PC-3 (cell line): ENCODE results near the gene RASA2. TPM values are rescaled to one million over a fixed set of nuclear protein-coding genes. Genes with fewer than 3 reads are reported as not detected.
A peak's percentile ranks its signal among the peaks of the same experiment; 100 is the strongest.

Experiments
- ATAC-seq: fragments of 200-7000 bp; cut with Tn5 transposase; 2 replicates; pipeline ENCODE4 v1.9.1; 2020; ENCODE audit warnings: mild to moderate bottlenecking, moderate library complexity
- BruUV-seq: library from RNA; stranded (reverse); fragments of 400-500 nt; replicated peaks from 2 replicates; lab custom pipeline; 2021; lab: Mats Ljungman, UMichigan
- CTCF ChIA-PET: fragments of 300-600 bp; sonication (Branson Sonifier 250); formaldehyde crosslinking; loops from one replicate; lab custom pipeline; 2022; ENCODE audit warnings: antibody characterized with exemption; lab: Charles Lee
- POLR2A ChIA-PET: fragments of 300-600 bp; sonication (Branson Sonifier 250); formaldehyde crosslinking; loops from one replicate; lab custom pipeline; 2022; ENCODE audit warnings: antibody characterized with exemption; ENCODE audit not compliant: unreplicated experiment; lab: Charles Lee
- DNase-seq: peaks from one replicate; pipeline ENCODE4 v3.0.0-alpha.2; 2015
- H2AFZ ChIP-seq: fragments of 300-600 bp; sonication (generic); 2 replicates; pipeline ENCODE4 v1.6.0; 2016; ENCODE audit warnings: antibody characterized with exemption, low read length
- H3F3A ChIP-seq: fragments of 300-600 bp; sonication (generic); one replicate; pipeline ENCODE4 v1.6.0; 2017; ENCODE audit warnings: antibody characterized with exemption, low read length, control low read depth, mild to moderate bottlenecking; ENCODE audit not compliant: unreplicated experiment
- H3K27ac ChIP-seq: fragments of 300-600 bp; sonication (generic); 2 replicates; pipeline ENCODE4 v1.5.1; 2016; ENCODE audit warnings: mild to moderate bottlenecking, low read length
- H3K27me3 ChIP-seq: fragments of 300-600 bp; sonication (generic); 2 replicates; pipeline ENCODE4 v1.6.1; 2016; ENCODE audit warnings: low read length, mixed read lengths
- H3K36me3 ChIP-seq: fragments of 300-600 bp; sonication (generic); 2 replicates; pipeline ENCODE4 v1.6.1; 2016; ENCODE audit warnings: low read depth, mixed run types, low read length, mixed read lengths
- H3K4me1 ChIP-seq: fragments of 300-600 bp; sonication (generic); 2 replicates; pipeline ENCODE4 v1.5.1; 2016; ENCODE audit warnings: low read length; ENCODE audit not compliant: insufficient read depth
- H3K4me2 ChIP-seq: fragments of 300-600 bp; sonication (generic); 2 replicates; pipeline ENCODE4 v1.6.0; 2016; ENCODE audit warnings: low read length
- H3K4me3 ChIP-seq: fragments of 300-600 bp; sonication (generic); 2 replicates; pipeline ENCODE4 v1.5.1; 2016; ENCODE audit warnings: mild to moderate bottlenecking, low read length, mixed read lengths
- H3K79me2 ChIP-seq: fragments of 300-600 bp; sonication (generic); 2 replicates; pipeline ENCODE4 v1.6.1; 2017; ENCODE audit warnings: low read length, mixed read lengths
- H3K9ac ChIP-seq: fragments of 300-600 bp; sonication (generic); 2 replicates; pipeline ENCODE4 v1.6.0; 2016; ENCODE audit warnings: mild to moderate bottlenecking, low read length
- H3K9me2 ChIP-seq: fragments of 300-600 bp; sonication (generic); replicated peaks from 2 replicates; pipeline ENCODE4 v1.6.1; 2016; ENCODE audit warnings: mixed run types, low read length, mixed read lengths
- H3K9me3 ChIP-seq: fragments of 300-600 bp; sonication (generic); 2 replicates; pipeline ENCODE4 v1.6.1; 2016; ENCODE audit warnings: low read length, mixed read lengths
- H4K20me1 ChIP-seq: fragments of 300-600 bp; sonication (generic); 2 replicates; pipeline ENCODE4 v1.6.1; 2016; ENCODE audit warnings: low read length, mixed read lengths
- EZH2 ChIP-seq: fragments of 300-600 bp; sonication (generic); IDR thresholded peaks from one replicate; pipeline ENCODE4 v1.6.1; 2017; ENCODE audit warnings: antibody characterized with exemption, mild to moderate bottlenecking, low read length; ENCODE audit not compliant: unreplicated experiment
- EZH2phosphoT487 ChIP-seq: fragments of 300-600 bp; sonication (generic); IDR thresholded peaks from 2 replicates; pipeline ENCODE4 v1.6.1; 2018; ENCODE audit warnings: mild to moderate bottlenecking, antibody characterized with exemption, low read length, borderline replicate concordance
- intact Hi-C: fragments of 100-400 bp; cut with micrococcal nuclease; formaldehyde crosslinking; loops from 2 replicates; pipeline ENCODE4 v1.9.0; 2023
- total RNA-seq: library from RNA; depleted of rRNA; stranded (reverse); fragments of >200 nt; gene quantifications from 2 replicates; pipeline ENCODE4 v1.2.3, GENCODE V29; 2014
- TF ChIP-seq, protein P1 (sequence below): fragments of 300-600 bp; sonication (generic); conservative IDR thresholded peaks from 2 replicates; pipeline ENCODE4 v1.5.1; 2017; ENCODE audit warnings: antibody characterized with exemption, low read depth, mild to moderate bottlenecking, low read length

Gene RASA2
- total RNA-seq, 1 experiment from 2014 or later = 3.7 TPM

DNA sequence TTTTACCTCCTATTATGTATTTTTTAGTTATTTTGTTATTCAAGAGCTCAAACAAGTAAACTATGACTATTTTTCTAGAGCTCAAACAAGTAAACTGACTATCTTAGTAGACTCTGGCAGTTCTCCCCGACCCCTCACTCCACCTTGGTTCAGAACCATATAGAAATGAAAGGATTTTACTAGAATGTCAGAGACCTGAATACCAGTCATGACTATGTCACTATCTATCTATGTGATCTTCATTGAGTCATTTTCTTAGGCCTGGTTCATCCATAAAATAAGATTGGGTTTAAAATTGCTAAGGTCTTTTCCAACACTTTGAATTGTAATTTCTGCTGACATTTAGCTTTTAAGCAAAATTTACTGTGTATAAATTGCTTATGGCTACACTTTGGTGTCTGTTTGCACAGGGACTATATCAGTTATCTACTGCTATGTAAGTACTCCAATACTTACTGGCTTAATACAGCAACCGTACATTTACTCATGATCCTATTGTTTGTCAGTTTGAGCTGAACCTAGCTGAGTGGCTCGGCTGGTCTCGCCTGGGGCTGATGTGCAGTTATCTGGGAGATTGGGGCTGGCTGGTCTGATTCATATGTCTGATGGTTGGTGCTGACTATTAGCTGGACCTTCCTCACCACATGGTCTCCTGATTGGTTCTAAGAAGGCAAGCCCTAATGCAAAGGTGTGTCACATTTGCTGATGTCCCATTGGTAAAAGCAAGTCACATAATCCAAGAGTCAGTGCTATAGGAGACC is 37.0 kb downstream of the RASA2 start:
- Histone ChIP-seq H3K4me3 (no peak overlapping the region), H3K79me2 (no peaks in the 10 kb centered on the region), H2AFZ (no peak overlapping the region), H3K27ac (no peak overlapping the region), H3K27me3 (no peaks in the 10 kb centered on the region), H3K9ac (no peak overlapping the region), H3K9me2 (no peaks in the 10 kb centered on the region), H3K4me1 (0 out of 2 replicates have a peak, but pooled peaks cover 5% of the 10 kb centered on the region), H3K36me3 (no peaks in the 10 kb centered on the region), H4K20me1 (no peaks in the 10 kb centered on the region), H3K9me3 (no peaks in the 10 kb centered on the region), H3K4me2 (no peak overlapping the region), H3F3A (no peaks in the 10 kb centered on the region)
- intact Hi-C loops = no loop called here
- BruUV-seq = no TSS peak
- peak; percentile 43 for DNase-seq
- TF ChIP-seq, protein P1, sequence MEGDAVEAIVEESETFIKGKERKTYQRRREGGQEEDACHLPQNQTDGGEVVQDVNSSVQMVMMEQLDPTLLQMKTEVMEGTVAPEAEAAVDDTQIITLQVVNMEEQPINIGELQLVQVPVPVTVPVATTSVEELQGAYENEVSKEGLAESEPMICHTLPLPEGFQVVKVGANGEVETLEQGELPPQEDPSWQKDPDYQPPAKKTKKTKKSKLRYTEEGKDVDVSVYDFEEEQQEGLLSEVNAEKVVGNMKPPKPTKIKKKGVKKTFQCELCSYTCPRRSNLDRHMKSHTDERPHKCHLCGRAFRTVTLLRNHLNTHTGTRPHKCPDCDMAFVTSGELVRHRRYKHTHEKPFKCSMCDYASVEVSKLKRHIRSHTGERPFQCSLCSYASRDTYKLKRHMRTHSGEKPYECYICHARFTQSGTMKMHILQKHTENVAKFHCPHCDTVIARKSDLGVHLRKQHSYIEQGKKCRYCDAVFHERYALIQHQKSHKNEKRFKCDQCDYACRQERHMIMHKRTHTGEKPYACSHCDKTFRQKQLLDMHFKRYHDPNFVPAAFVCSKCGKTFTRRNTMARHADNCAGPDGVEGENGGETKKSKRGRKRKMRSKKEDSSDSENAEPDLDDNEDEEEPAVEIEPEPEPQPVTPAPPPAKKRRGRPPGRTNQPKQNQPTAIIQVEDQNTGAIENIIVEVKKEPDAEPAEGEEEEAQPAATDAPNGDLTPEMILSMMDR = no peak
- TF ChIP-seq EZH2 (no peak), EZH2phosphoT487 (no peak)
- CTCF ChIA-PET = no interaction called here
- POLR2A ChIA-PET = no interaction called here
- ATAC-seq = no peak

DNA sequence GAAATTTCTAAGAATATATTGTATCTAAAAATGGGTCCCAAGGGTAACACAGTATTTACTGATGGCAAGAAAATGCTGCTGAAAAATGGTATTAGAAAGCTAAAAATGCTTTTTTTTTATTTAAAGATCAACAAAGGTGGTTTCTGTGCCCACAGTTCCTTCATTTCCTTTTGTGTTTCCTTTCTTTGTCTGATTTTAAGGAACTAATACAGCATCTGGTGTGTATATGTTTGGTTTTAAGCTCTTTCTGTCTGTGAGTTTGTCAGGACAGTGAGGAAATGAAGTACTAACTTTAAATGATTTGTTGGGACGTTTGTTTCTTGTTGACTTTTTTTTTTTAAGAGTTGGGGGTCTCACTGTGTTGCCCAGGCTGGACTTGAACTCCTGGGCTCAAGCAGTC is 38.2 kb downstream of the RASA2 start:
- ATAC-seq = no peak
- no peaks in the 10 kb centered on the region for H3K27me3 ChIP-seq
- H4K20me1 ChIP-seq = no peaks in the 10 kb centered on the region
- H3F3A ChIP-seq = no peaks in the 10 kb centered on the region
- no peak overlapping the region for H3K4me3 ChIP-seq
- no peak overlapping the region for H3K27ac ChIP-seq
- no peaks in the 10 kb centered on the region for H3K36me3 ChIP-seq
- no peaks in the 10 kb centered on the region for H3K9me3 ChIP-seq
- BruUV-seq = no TSS peak
- H2AFZ ChIP-seq = no peak overlapping the region
- no peak overlapping the region for H3K4me2 ChIP-seq
- ChIA-PET POLR2A (no interaction called here), CTCF (no interaction called here)
- no peaks in the 10 kb centered on the region for H3K9me2 ChIP-seq
- intact Hi-C loops = no loop called here
- no peak for DNase-seq
- no peaks in the 10 kb centered on the region for H3K79me2 ChIP-seq
- no peak overlapping the region for H3K9ac ChIP-seq
- no peak for TF ChIP-seq EZH2
- no peak for TF ChIP-seq EZH2phosphoT487
- TF ChIP-seq, protein P1 = no peak
- H3K4me1 ChIP-seq = peaks cover 10% of the 10 kb centered on the region

DNA sequence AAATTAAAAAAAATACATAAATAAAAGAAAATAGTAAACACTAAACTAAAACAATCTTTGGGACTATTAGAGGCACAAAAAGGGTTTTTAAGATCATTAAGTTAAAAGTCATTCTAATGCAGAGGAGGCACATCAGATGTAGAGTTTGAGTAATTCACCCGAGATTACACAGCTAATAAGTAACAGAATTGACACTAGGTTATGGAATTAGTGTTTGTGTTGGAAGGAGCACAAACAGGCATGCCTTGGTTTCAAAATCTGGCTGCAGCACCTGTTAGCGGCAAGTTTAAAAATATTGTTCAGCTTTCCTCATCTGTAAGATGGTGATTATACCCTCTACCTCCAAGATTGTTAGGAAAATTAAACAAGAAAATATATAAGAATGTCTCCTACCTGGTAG is 39.0 kb downstream of the RASA2 start:
- ATAC-seq (no peak), DNase-seq (no peak)
- no peak overlapping the region for H2AFZ ChIP-seq
- peaks cover 17% of the 10 kb centered on the region for H3K4me1 ChIP-seq
- no TSS peak for BruUV-seq
- H3K9ac ChIP-seq = no peak overlapping the region
- intact Hi-C loops = no loop called here
- no peaks in the 10 kb centered on the region for H3K9me2 ChIP-seq
- no peaks in the 10 kb centered on the region for H3F3A ChIP-seq
- no peak overlapping the region for H3K4me2 ChIP-seq
- TF ChIP-seq, protein P1 = no peak
- TF ChIP-seq EZH2 (no peak), EZH2phosphoT487 (no peak)
- H3K4me3 ChIP-seq = no peak overlapping the region
- no peaks in the 10 kb centered on the region for H3K36me3 ChIP-seq
- no peaks in the 10 kb centered on the region for H3K9me3 ChIP-seq
- no peaks in the 10 kb centered on the region for H3K27me3 ChIP-seq
- no peaks in the 10 kb centered on the region for H4K20me1 ChIP-seq
- ChIA-PET CTCF (no interaction called here), POLR2A (no interaction called here)
- no peaks in the 10 kb centered on the region for H3K79me2 ChIP-seq
- H3K27ac ChIP-seq = no peak overlapping the region
